Aorta (tissue), 5 donors: ENCODE results near the gene ACHE. TPM values are rescaled to one million over a fixed set of nuclear protein-coding genes. Genes with fewer than 3 reads are reported as not detected.
"Not testable (repeated sequence)": the region's sequence is repeated elsewhere in the genome, so short reads cannot be mapped to it uniquely, and the experiment has no call there.

Experiments used
- ATAC-seq: fragments of 200-7000 bp; cut with Tn5 transposase; one replicate; pipeline ENCODE4 v1.9.1; 2022; ENCODE audit warnings: moderate library complexity; ENCODE audit not compliant: low FRiP score
- DNase-seq, 2 donors: peaks; one replicate each; pipeline ENCODE4 v3.0.0-alpha.2; 2020
- H3K27ac ChIP-seq, 2 donors: one replicate each; pipeline ENCODE4 v1.5.1; 2013; ENCODE audit warnings: low read length in 2 of 2, mild to moderate bottlenecking in 2 of 2, moderate library complexity in 2 of 2, control low read depth in 1 of 2, inconsistent platforms in 1 of 2, low read depth in 1 of 2
- H3K27me3 ChIP-seq, 2 donors: one replicate each; pipeline ENCODE4 v1.6.1; 2013; ENCODE audit warnings: control low read depth in 1 of 2, low read length in 1 of 2, mild to moderate bottlenecking in 1 of 2, moderate library complexity in 1 of 2; ENCODE audit not compliant: insufficient read depth in 2 of 2, control insufficient read depth in 1 of 2
- H3K36me3 ChIP-seq, 2 donors: one replicate each; pipeline ENCODE4 v1.6.1; 2013; ENCODE audit warnings: control low read depth in 1 of 2, low read length in 1 of 2, mild to moderate bottlenecking in 1 of 2; ENCODE audit not compliant: insufficient read depth in 2 of 2, control insufficient read depth in 1 of 2
- H3K4me1 ChIP-seq, 2 donors: one replicate each; pipeline ENCODE4 v1.6.1; 2013; ENCODE audit warnings: low read length in 2 of 2, control low read depth in 1 of 2, mild to moderate bottlenecking in 1 of 2, moderate library complexity in 1 of 2; ENCODE audit not compliant: insufficient read depth in 2 of 2, control insufficient read depth in 1 of 2
- H3K4me3 ChIP-seq, 2 donors: one replicate each; pipeline ENCODE4 v1.5.1; 2013; ENCODE audit warnings: low read length in 2 of 2, control low read depth in 1 of 2, mild to moderate bottlenecking in 1 of 2
- H3K9me3 ChIP-seq: one replicate; pipeline ENCODE4 v1.6.1; 2013; ENCODE audit warnings: mild to moderate bottlenecking, low read length; ENCODE audit not compliant: control insufficient read depth
- WGBS, 2 donors: extraction: QIAGEN DNeasy Blood & Tissue Kit; methylation state at CpG; one replicate each; pipeline ENCODE4 v1.1.7; 2013; 5-methylcytosine and 5-hydroxymethylcytosine counted together
- intact Hi-C, 2 donors: fragments of 100-400 bp; cut with DNase I; formaldehyde crosslinking; loops; one replicate each; pipeline versions ENCODE4 v1.14.2 to v1.15.0; 2022
- long read RNA-seq, 2 donors: library from polyadenylated mRNA; unstranded; transcript quantifications; one replicate each; pipeline ENCODE4 v2.0.0, GENCODE V29; 2020 to 2021
- polyA plus RNA-seq, 2 donors: library from polyadenylated mRNA; stranded (reverse); fragments of 200-250 nt; gene quantifications; one replicate each; pipeline ENCODE4 v1.2.3, GENCODE V29; 2013
- total RNA-seq, 2 donors: library from RNA; stranded (reverse); fragmentation: NEBNext Ultra II Directional; extraction: Animal tissue kit (Norgen Biotek cat#: 25700); gene quantifications; one replicate each; pipeline ENCODE4 v1.2.1, GENCODE V29; 2021
- donor health status: healthy with polysubstance abuse.
- donor health status: Bipolar disorder and iron deficiency.
- donor health status: DM: no; HTN: no; CAD: no.
- donor health status: DM: no; HTN: no; CAD: no.
- donor health status: DM: yes; HTN: yes; CAD: no.

ACHE gene
- total RNA-seq (1 to 10 TPM; 2.0 to 2.6 TPM), polyA plus RNA-seq (1 to 10 TPM; 1.0 to 1.1 TPM)
- long read RNA-seq, donor 1, partial matches to known transcripts = 3 of 14 reads
- long read RNA-seq, donor 1, other reads (novel, unspliced or antisense) = 9 of 14 reads
- long read RNA-seq, donor 2, partial matches to known transcripts = 0 of 1 reads
- long read RNA-seq, donor 2, other reads (novel, unspliced or antisense) = 1 of 1 reads

DNA sequence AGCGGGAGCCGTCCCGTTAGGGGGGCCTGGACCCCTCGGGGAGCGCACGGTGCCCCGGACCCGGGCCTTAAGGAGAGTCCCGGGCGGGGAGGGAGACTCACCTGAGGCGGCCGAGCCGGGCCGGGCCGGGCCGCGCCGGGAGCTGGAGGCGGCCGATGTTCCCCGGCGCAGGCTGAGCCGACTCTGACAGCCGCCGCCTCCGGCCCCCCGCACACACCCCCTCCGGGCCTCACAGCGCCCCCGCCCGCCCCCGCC lies at the start of gene ACHE:
TSS of gene ACHE (minus strand) at position 188 of the 255 bp plus-strand sequence. CDS start 1,656 bp downstream, outside the sequence.
- DNase-seq = no peak
- Histone ChIP-seq H3K9me3 (peaks cover 1% of the 10 kb centered on the region), H3K27ac (no peak within 1 kb of the TSS), H3K36me3 (no peaks in the 10 kb centered on the region), H3K27me3 (no peaks in the 10 kb centered on the region), H3K4me1 (no peaks in the 10 kb centered on the region), H3K4me3 (peak within 1 kb of the TSS; percentile 12 to 15)
- 0 to 1% methylated on average over 11 to 32 of the region's 32 CpGs for WGBS, 2 donors
- intact Hi-C loops = loop anchor here (2.0 to 10.0 kb wide), 3 partner anchors 72 to 269 kb away; partner anchors contain the start of genes MUC12 (in 1 of the 2) and VGF (in 1 of the 2)
- no peak for ATAC-seq

- Histone ChIP-seq H3K4me3 (no peak overlapping the region), H3K36me3 (no peaks in the 10 kb centered on the region), H3K27ac (no peak overlapping the region), H3K4me1 (no peaks in the 10 kb centered on the region), H3K9me3 (peaks cover 4% of the 10 kb centered on the region), H3K27me3 (no peaks in the 10 kb centered on the region)
- intact Hi-C loops = no loop called here
- ATAC-seq = no peak
- no peak for DNase-seq
- WGBS, 2 donors = 81 to 86% methylated on average over 4 of the region's 4 CpGs
Observed at GRCh38 chr7:100944138-100944537, 48.5 kb upstream of the ACHE start.

- Histone ChIP-seq H3K4me3 (no peak overlapping the region), H3K9me3 (peaks cover 5% of the 10 kb centered on the region), H3K36me3 (no peaks in the 10 kb centered on the region), H3K4me1 (no peaks in the 10 kb centered on the region), H3K27me3 (no peaks in the 10 kb centered on the region), H3K27ac (no peak overlapping the region)
- no peak for ATAC-seq
- 73% methylated on average over 5 of the region's 5 CpGs for whole genome bisulfite sequencing, 2 donors
- intact Hi-C loops = no loop called here
- DNase-seq = no peak
Observed at GRCh38 chr7:100943693-100944092, 48.0 kb upstream of the ACHE start.

GRCh38 chr7:100942045-100942774 lies 46.5 kb upstream of the ACHE start:
- Histone ChIP-seq H3K36me3 (no peaks in the 10 kb centered on the region), H3K27me3 (no peaks in the 10 kb centered on the region), H3K9me3 (peaks cover 5% of the 10 kb centered on the region), H3K4me3 (no peak overlapping the region), H3K4me1 (no peaks in the 10 kb centered on the region), H3K27ac (no peak overlapping the region)
- 47 to 51% methylated on average over 9 of the region's 9 CpGs for WGBS, 2 donors
- intact Hi-C loops = no loop called here
- DNase-seq = no peak
- no peak for ATAC-seq

- H3K27ac ChIP-seq, H3K4me3 ChIP-seq, H3K9me3 ChIP-seq, ATAC-seq, H3K27me3 ChIP-seq, H3K36me3 ChIP-seq, intact Hi-C loops, H3K4me1 ChIP-seq, DNase-seq: not testable (repeated sequence)
- 87 to 92% methylated on average over 7 of the region's 7 CpGs for WGBS, 2 donors
Observed at GRCh38 chr7:100936167-100936566, 40.5 kb upstream of the ACHE start.

- DNase-seq = not testable (repeated sequence)
- WGBS, 2 donors = 78 to 86% methylated on average over 2 of the region's 2 CpGs
Observed at GRCh38 chr7:100935381-100935780, 39.7 kb upstream of the ACHE start.

DNA sequence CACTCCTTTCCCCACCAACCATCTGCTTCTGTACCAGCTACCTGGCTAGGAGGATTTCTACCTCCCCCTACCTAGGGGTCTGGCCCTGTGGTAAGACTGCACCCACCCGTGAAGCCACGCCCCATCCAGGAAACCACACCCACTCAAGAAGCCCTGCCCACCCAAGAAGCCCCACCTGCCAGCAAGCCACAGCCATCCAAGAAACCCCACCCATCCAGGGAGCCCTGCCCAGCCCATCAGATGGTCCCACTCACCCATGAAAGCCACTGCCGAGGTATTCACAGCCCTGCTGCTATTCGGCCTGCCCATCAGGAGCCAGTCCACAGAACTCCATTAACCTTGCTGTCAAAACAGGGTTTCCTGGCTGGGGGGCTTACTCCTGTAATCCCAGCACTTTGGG lies 38.0 kb upstream of the ACHE start:
- Histone ChIP-seq H3K27me3 (no peaks in the 10 kb centered on the region), H3K9me3 (no peaks in the 10 kb centered on the region), H3K4me3 (no peak overlapping the region), H3K27ac (no peak overlapping the region), H3K36me3 (no peaks in the 10 kb centered on the region), H3K4me1 (no peaks in the 10 kb centered on the region)
- DNase-seq = no peak
- WGBS, 2 donors = 56 to 59% methylated on average over 4 of the region's 4 CpGs
- ATAC-seq = no peak
- intact Hi-C loops = no loop called here

More at GRCh38 chr7:100935381-100935780, 39.7 kb upstream of the ACHE start:
- ATAC-seq, H3K9me3 ChIP-seq, intact Hi-C loops, H3K36me3 ChIP-seq, H3K4me3 ChIP-seq, H3K27ac ChIP-seq, H3K27me3 ChIP-seq, H3K4me1 ChIP-seq: not testable (repeated sequence)

DNA sequence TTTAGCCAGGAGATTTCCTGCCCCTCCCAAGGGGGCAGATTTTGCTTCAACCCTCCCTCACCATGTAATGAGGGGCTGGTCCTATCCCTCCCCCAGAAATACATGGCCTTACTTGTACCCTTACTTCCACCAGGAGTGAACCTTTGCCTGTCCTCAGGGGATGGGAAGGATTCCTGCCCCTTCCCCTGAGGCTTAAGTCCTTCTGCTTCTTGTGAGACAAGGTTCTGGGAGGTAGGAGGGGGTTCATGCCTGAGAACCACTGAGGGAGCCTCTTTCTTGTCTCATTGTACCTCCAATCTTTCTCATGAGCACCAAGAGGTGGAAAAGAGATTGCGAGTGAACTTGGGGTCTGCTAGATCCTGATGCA lies 34.1 kb upstream of the ACHE start:
- no peaks in the 10 kb centered on the region for H3K36me3 ChIP-seq
- ATAC-seq (no peak), DNase-seq (no peak)
- WGBS, 2 donors = 83 to 94% methylated on average over 1 of the region's 1 CpG
- no peak overlapping the region for H3K27ac ChIP-seq
- H3K4me3 ChIP-seq = no peak overlapping the region
- H3K9me3 ChIP-seq = no peaks in the 10 kb centered on the region
- intact Hi-C loops = no loop called here
- no peaks in the 10 kb centered on the region for H3K27me3 ChIP-seq
- no peaks in the 10 kb centered on the region for H3K4me1 ChIP-seq

DNA sequence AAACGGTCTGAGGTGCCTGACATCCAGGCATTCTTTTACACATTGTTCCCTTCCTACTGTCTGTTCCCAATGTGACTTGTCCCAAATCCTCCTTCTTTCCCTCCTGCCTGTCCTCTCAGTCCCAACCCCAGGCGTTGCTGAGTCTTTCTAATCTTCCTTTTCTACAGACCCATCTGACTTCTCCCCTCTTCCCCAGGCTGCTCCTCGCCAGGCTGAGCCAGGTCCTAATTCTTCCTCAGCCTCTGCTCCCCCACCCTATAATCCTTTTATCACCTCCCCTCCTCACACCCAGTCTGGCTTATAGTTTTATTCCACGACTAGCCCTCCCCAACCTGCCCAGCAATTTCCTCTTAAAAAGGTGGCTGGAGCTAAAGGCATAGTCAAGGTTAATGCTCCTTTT lies 27.9 kb upstream of the ACHE start:
- DNase-seq, H3K4me1 ChIP-seq, H3K27me3 ChIP-seq, H3K36me3 ChIP-seq, ATAC-seq, H3K4me3 ChIP-seq, H3K27ac ChIP-seq, H3K9me3 ChIP-seq, intact Hi-C loops: not testable (repeated sequence)
- 63 to 66% methylated on average over 4 of the region's 4 CpGs for WGBS, 2 donors
